GM21360 (cell line): ENCODE measurements around the gene OR6N2.

Experiments used
- ATAC-seq: cut with Tn5 transposase; IDR thresholded peaks from one replicate; pipeline ENCODE4 v1.9.1; 2021; ENCODE audit warnings: mild to moderate bottlenecking, moderate library complexity; ENCODE audit not compliant: unreplicated experiment

Gene OR6N2

DNA sequence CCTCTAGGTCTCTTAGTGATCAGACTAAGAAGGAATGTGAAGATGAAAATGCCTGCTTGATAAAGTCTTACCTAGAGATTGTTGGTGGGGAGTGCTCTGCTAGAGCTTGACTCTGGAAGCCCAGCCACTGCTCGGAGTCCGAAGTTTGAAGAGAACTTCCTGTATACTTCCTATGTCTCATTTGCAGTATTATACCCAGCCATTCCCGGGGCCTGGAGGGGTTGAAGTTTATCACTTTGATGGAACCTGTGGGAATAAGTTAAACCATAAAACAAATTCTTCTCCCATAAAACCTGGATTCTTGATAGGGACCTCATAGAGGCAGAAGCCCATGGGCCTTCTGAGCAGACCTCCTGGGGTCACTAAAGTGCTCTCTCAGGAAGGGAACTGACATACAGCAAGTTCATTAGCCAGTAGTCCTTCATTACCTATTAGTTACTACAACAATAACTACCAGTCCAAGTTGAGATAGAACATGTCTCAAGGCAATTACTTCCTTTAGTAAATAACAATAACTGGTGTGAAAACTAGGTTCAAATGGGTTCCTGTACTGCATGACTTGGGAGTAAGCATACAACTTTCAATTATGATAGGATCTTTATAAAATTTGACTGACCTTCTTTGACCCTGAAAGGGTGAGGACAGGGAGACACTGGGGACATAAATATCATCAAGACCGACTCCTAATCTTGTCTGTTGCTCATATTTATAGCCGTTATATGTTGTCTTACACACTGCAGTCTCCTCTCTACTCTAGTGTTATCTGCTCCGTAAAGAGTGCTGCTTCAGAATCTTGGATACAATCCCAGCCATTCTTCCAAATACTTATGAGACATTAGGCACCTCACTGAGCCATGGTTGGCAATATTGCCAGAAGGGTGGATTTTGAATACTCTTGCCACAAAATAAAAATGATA, 8.8 kb downstream of the OR6N2 start, which contains the start of gene OR6N1:
OR6N1 (minus strand) TSS at position 246 of the 917 bp plus-strand sequence. CDS start 5,513 bp downstream, outside the sequence.
- ATAC-seq = no peak

DNA sequence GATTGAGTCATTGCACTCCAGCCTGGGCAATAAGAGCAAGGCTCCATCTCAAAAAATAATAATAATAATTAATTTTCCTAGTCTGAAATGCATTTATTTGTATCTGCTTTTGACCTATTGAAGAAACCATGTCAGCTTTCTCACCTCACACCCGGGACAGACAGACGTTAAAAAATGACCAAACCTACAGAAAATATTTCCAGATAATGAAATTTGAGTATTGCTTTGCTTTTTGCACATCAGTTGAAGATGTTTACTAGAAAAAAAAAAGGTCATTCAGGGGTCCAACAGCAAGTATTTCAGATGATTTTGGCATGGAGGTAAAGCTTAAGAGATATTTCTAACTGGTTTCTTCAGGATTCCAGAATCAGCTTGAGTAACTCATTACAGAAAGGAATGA, 26.6 kb downstream of the OR6N2 start, which contains the start of gene OR6K6:
OR6K6 (plus strand) TSS at position 301 of the 400 bp plus-strand sequence. CDS start 168 bp downstream, outside the sequence.
- no peak for ATAC-seq

DNA sequence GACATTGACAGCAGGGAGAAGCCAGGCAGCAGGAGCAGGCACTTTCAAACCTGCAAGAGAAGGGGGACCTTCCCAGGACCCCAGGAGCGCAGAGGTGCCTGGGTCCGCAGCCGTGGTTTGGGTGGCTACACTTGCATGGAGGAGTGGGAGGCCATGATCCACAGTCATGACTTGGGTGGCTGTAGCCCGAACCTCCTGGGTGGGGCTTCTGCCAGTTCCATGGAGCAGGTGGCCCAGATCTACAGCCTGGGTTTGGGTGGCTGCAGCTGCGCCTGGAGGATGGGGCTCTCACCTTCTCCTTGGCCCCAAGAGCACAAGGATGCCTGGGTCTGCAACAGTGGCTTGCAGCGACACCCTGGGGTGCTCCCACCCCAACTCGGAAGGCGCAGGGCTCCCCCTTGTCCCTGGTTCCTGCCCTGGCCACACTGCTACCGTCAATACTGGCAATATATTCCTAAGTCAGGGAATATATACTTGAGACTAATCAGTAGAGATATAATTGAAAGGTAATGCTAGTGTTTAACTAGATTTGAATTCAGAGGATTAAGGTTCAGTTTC, 28.8 kb downstream of the OR6N2 start:
- ATAC-seq = no peak

GRCh38 chr1:158735848-158736247, 45.2 kb downstream of the OR6N2 start:
- no peak for ATAC-seq

- no peak for ATAC-seq
These were observed 48.5 kb downstream of the OR6N2 start for GRCh38 chr1:158732524-158732923.

DNA sequence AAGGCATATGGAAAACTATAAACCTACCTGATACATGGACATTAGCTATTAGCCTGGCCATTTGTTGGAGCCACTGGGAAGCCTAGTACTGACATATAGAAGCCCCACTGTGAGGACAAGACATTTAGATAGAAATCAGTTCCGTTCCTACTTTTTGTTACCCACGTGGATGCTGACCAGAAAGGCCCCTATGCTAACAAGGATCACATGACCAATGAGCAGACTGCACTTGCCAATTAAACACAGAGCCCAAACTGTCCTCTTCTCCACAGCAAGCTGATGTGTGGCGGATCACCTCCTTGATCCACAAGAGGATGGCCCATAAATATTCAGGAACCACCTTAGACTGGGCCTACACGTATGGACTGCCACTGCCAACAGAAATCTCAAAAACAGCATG, 49.3 kb downstream of the OR6N2 start:
- no peak for ATAC-seq

GRCh38 chr1:158730453-158730852, 50.6 kb downstream of the OR6N2 start:
- ATAC-seq = no peak

DNA sequence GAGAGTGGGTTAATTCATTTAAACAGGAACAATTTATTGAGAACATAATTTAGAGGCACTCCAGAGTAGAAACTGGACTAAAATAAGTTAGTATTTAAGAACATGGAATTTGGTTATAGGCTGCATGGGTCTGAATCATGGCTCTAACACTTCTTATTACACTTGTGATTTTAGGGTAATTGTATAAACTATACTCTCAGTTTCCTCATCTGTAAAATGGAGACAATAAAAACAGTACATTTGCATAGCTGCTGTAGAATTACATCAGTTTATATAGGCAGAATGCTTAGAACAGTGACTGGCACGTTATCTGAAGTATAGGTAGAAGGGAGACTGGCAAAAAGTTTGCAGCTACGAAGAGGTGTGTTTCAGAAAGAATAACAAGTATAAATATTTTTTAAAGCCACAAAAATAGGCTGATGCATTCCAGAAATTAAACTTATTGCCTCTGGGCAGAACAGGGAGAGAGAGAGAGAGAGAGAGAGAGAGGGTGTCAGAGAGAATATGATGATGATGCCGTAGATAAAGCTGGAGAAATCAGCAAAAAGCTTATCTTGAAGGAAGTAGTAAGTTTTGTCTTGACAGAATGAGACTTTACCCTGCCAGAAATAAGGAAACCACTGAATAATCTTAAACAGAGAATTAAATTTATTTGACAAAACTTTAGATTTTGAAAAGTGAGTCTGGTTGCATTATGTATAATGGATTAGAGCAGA, 52.3 kb downstream of the OR6N2 start:
- ATAC-seq = no peak

- no peak for ATAC-seq
These were observed 56.6 kb downstream of the OR6N2 start for GRCh38 chr1:158724442-158724841.
